HG02970 (cell line): ENCODE measurements around the gene SPRED1.

Experiments
- ATAC-seq: cut with Tn5 transposase; IDR thresholded peaks from one replicate; pipeline ENCODE4 v1.9.1; 2021; ENCODE audit warnings: mild to moderate bottlenecking, moderate library complexity, moderate number of reproducible peaks; ENCODE audit not compliant: unreplicated experiment, low FRiP score

Gene SPRED1

DNA sequence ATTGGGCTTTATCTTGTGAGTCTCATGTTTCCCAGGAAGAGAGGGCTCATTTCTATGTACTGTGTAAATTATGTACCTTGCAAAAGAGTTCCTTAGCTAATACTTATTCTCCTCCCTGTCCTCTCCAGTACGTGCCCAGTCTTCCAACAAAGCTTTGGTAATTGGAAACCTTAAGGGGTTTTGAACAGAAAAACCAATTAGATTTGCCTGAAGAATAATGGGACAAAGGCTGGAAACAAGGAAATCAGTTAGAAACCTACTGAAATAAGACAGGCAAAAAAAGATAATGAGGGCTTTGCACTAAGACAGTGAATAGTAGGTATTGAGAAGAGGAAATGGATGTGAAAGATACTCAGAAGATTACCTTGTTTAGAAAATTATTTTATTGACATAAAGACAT is 82.5 kb downstream of the SPRED1 start:
- no peak for ATAC-seq

DNA sequence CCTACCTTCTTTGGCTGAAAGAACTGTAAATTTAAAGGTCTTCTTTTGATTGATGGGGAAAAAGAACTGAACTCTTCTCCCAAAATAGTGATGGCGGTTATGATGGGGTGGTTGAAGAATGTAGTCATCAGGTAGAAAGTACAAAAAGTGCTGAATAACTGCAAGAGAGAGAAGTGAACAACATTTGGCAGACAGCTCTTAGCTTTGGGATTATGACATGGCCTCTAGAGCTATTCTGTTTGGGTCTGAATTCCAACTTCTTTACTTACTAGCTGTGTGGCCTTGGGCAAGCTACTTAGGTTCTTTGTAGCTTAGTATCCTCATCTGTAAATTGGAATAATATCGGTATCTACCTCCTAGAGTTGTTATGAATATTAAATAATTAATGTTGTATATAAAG is 91.7 kb downstream of the SPRED1 start:
- no peak for ATAC-seq

DNA sequence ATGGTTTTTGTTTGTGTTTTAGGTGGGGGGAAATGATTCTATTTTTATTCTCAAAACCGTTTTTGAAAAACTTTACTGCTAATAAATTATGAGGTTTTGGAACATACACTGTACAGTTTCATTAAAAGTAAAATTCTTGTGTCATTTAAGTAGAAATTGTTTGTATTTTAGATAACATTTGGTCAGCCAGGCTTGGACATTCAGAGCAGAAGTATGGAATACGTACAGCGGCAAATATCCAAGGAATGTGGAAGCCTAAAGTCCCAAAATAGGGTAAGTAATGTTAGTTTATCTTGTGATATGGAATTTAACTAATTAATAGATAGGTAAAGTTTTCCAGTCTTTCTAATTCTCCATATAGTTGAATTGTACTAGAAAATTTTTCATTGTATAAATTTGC is 96.6 kb downstream of the SPRED1 start:
- no peak for ATAC-seq

DNA sequence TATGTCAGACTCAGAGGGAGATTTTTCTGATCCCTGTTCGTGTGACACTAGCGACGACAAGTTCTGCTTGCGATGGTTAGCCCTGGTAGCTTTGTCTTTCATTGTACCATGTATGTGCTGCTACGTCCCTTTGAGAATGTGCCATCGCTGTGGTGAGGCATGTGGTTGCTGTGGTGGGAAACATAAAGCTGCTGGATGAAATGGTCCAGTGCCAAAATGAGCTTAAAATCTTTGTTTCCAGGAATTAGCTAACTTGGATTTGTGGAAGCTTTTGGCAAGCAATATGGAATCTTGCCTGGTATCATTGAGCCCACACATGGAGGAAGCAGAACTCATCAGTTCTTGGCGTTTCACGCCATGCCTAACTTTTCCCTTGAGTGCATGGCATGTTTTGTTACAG is 98.8 kb downstream of the SPRED1 start:
- ATAC-seq, result no peak

GRCh38 chr15:38354315-38354929 is 101.8 kb downstream of the SPRED1 start:
- ATAC-seq, result no peak

DNA sequence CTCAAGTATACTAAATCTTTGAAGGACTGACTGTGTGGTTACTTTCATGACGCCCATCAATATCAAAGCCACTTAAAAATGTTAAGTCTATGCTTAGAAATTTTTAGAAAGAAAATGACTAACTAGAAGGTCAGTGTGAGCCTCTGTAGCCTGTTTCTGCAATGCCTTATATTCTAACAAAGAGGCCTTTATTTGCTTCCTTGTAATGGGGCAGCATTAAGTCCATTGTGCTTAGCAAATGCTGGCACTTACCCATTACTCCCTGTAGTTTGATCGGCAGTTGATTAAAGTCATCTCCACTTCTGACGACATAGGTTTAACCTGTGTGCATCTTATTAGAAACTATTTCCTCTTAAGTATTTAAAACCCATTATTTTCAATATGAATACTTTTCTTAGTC is 109.7 kb downstream of the SPRED1 start:
- no peak for ATAC-seq

GRCh38 chr15:38367476-38367875 is 114.8 kb downstream of the SPRED1 start:
- no peak for ATAC-seq

GRCh38 chr15:38369936-38370478 is 117.4 kb downstream of the SPRED1 start:
- no peak for ATAC-seq

- no peak for ATAC-seq
These were observed 120.4 kb downstream of the SPRED1 start for GRCh38 chr15:38373016-38373415.

DNA sequence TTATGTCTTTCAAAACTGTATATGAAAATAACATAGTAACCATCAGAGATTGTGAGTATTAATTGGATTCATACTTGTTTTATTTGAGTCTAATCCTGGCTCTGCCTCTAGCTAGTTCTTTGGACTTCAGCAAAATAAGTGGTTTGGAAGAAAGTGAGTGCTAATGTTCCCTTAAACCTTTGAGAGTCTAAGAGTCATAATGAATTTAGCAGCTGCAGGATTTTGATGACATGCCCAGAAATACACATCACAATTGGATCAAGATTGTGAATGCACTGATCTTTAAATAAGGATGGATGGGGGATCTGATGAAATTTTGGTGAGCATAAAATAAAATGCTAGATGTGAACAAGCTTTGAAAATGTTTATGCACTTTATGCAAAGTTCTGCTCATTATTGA is 121.4 kb downstream of the SPRED1 start:
- ATAC-seq, result no peak

DNA sequence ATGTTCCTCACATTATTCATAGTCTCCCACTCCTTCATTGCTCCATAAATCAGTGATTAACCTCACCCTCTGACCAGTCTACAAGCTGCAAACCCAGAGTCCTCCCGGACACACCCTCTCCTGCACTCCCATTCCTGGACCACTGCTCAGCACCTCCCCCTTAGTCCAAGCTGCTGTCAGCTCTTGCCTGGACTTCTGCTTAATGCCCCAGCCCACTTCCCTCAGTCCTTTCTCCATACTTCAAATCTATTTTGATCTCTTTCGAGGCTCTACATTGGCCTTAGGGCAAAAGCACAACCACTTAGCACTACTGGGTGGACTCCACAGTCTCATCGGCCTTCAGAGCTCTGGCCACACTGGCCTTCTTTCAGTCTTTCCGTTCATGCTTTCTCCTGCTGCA is 121.9 kb downstream of the SPRED1 start:
- no peak for ATAC-seq

DNA sequence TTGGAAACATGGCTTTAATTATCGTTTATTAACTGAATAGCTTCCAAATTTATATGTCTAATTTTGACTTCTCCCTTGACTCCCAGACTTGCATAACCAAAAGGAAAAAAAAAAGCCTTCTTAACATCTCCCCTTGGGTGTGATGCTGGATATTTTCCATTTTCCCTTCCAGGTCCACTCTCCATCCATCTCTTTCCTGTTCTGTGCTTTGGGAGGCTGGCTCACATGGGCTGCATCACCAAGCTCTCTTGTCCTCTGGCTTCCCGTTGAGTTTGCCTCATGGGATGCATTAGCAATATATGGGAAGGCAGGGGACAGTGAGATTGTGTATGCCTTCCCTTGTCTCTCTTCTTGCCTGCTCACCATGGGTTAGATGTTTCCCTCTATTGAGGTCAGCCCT is 123.4 kb downstream of the SPRED1 start:
- ATAC-seq, result no peak

- no peak for ATAC-seq
These were observed 125.0 kb downstream of the SPRED1 start for GRCh38 chr15:38377636-38378035.

- no peak for ATAC-seq
These were observed 125.5 kb downstream of the SPRED1 start for GRCh38 chr15:38378161-38378560.

- ATAC-seq, result no peak
These were observed 137.4 kb downstream of the SPRED1 start for GRCh38 chr15:38389924-38390542.

- ATAC-seq, result no peak
These were observed 138.6 kb downstream of the SPRED1 start for GRCh38 chr15:38391191-38391590.

- no peak for ATAC-seq
These were observed 145.5 kb downstream of the SPRED1 start for GRCh38 chr15:38398134-38398533.

DNA sequence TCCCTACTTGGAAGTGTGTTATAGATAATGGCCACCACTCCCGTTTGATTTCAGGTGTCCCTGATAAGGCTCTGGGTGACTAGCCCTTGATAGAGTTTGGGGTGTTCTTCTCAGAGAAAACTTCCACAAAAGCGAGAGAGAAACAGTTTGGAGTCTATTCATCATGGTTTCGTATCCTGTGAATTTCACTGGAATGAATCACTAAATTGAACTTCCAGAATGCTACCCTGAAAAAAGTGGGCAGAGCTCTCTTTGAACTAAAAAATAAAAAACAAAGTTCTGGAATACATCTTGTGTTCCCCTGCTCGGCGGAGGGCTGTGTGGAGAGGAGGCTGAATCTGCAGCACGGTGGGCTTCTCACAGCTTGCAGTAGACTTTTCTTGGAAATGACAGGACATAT is 148.5 kb downstream of the SPRED1 start:
- no peak for ATAC-seq

- no peak for ATAC-seq
These were observed 149.1 kb downstream of the SPRED1 start for GRCh38 chr15:38401701-38402100.

GRCh38 chr15:38406436-38406835 is 153.8 kb downstream of the SPRED1 start:
- ATAC-seq, result no peak
